ENCODE data around the gene CFAP299.
"Not testable (repeated sequence)": the region's sequence is repeated elsewhere in the genome, so short reads cannot be mapped to it uniquely, and the experiment has no call there.

CFAP299 gene

GRCh38 chr4:80730158-80730557, 394.6 kb downstream of the CFAP299 start:
- Histone ChIP-seq H3K4me1 (ENCODE audit: low read length) (no peaks in the 10 kb centered on the region), H3K27me3 (ENCODE audit: low read depth, low read length) (no peaks in the 10 kb centered on the region), H3K27ac (ENCODE audit: low read length) (no peak overlapping the region), H3K9ac (ENCODE audit: low read length) (no peak overlapping the region), H3K36me3 (replicated peaks; ENCODE audit: low read depth, low read length) (no peaks in the 10 kb centered on the region), H3K4me2 (ENCODE audit: low read length) (no peak overlapping the region), H2AFZ (ENCODE audit: low read depth, low read length) (no peak overlapping the region), H3K4me3 (ENCODE audit: low read length) (no peak overlapping the region), H4K20me1 (ENCODE audit: insufficient read depth, low read length) (no peaks in the 10 kb centered on the region), H3K79me2 (ENCODE audit: low read length) (no peaks in the 10 kb centered on the region), H3K9me3 (ENCODE audit: insufficient read depth, low read length) (no peaks in the 10 kb centered on the region)
- no peak for TF ChIP-seq EZH2phosphoT487 (IDR thresholded peaks at IDR 0.05; ENCODE audit: low read depth)
- TF ChIP-seq CTCF (IDR thresholded peaks at IDR 0.05; ENCODE audit: low read depth, low read length) = no peak

GRCh38 chr4:80731436-80731835, 395.9 kb downstream of the CFAP299 start:
- no peaks in the 10 kb centered on the region for H3K36me3 ChIP-seq (replicated peaks; ENCODE audit: low read depth, low read length)
- no peak overlapping the region for H3K4me3 ChIP-seq (ENCODE audit: low read length)
- no peaks in the 10 kb centered on the region for H3K4me1 ChIP-seq (ENCODE audit: low read length)
- H2AFZ ChIP-seq (ENCODE audit: low read depth, low read length) = no peak overlapping the region
- no peaks in the 10 kb centered on the region for H3K27me3 ChIP-seq (ENCODE audit: low read depth, low read length)
- H3K9ac ChIP-seq (ENCODE audit: low read length) = no peak overlapping the region
- H3K9me3 ChIP-seq (ENCODE audit: insufficient read depth, low read length) = no peaks in the 10 kb centered on the region
- H4K20me1 ChIP-seq (ENCODE audit: insufficient read depth, low read length) = no peaks in the 10 kb centered on the region
- H3K27ac ChIP-seq (ENCODE audit: low read length) = no peak overlapping the region
- TF ChIP-seq CTCF (IDR thresholded peaks at IDR 0.05; ENCODE audit: low read depth, low read length) (no peak), EZH2phosphoT487 (IDR thresholded peaks at IDR 0.05; ENCODE audit: low read depth) (no peak)
- no peaks in the 10 kb centered on the region for H3K79me2 ChIP-seq (ENCODE audit: low read length)
- H3K4me2 ChIP-seq (ENCODE audit: low read length) = no peak overlapping the region

- Histone ChIP-seq H4K20me1 (ENCODE audit: insufficient read depth, low read length) (no peaks in the 10 kb centered on the region), H3K9ac (ENCODE audit: low read length) (no peak overlapping the region), H3K36me3 (replicated peaks; ENCODE audit: low read depth, low read length) (no peaks in the 10 kb centered on the region), H3K79me2 (ENCODE audit: low read length) (no peaks in the 10 kb centered on the region), H3K27me3 (ENCODE audit: low read depth, low read length) (no peaks in the 10 kb centered on the region), H3K27ac (ENCODE audit: low read length) (no peak overlapping the region), H3K4me2 (ENCODE audit: low read length) (no peak overlapping the region), H3K4me1 (ENCODE audit: low read length) (no peaks in the 10 kb centered on the region), H3K9me3 (ENCODE audit: insufficient read depth, low read length) (no peaks in the 10 kb centered on the region), H3K4me3 (ENCODE audit: low read length) (no peak overlapping the region), H2AFZ (ENCODE audit: low read depth, low read length) (no peak overlapping the region)
- no peak for TF ChIP-seq CTCF (IDR thresholded peaks at IDR 0.05; ENCODE audit: low read depth, low read length)
- no peak for TF ChIP-seq EZH2phosphoT487 (IDR thresholded peaks at IDR 0.05; ENCODE audit: low read depth)
Measured at GRCh38 chr4:80732010-80732409, 396.5 kb downstream of the CFAP299 start.

GRCh38 chr4:80740375-80740774, 404.8 kb downstream of the CFAP299 start:
- H3K36me3 ChIP-seq (replicated peaks; ENCODE audit: low read depth, low read length) = no peaks in the 10 kb centered on the region

GRCh38 chr4:80749558-80749957, 414.0 kb downstream of the CFAP299 start:
- H3K9ac ChIP-seq (ENCODE audit: low read length); H3K4me1 ChIP-seq (ENCODE audit: low read length); H2AFZ ChIP-seq (ENCODE audit: low read depth, low read length); H3K27ac ChIP-seq (ENCODE audit: low read length); H3K4me3 ChIP-seq (ENCODE audit: low read length); H3K36me3 ChIP-seq (replicated peaks; ENCODE audit: low read depth, low read length); H4K20me1 ChIP-seq (ENCODE audit: insufficient read depth, low read length); H3K9me3 ChIP-seq (ENCODE audit: insufficient read depth, low read length); H3K4me2 ChIP-seq (ENCODE audit: low read length); H3K27me3 ChIP-seq (ENCODE audit: low read depth, low read length); H3K79me2 ChIP-seq (ENCODE audit: low read length): not testable (repeated sequence)

More at GRCh38 chr4:80740375-80740774, 404.8 kb downstream of the CFAP299 start:
- Histone ChIP-seq H3K9ac (ENCODE audit: low read length) (no peak overlapping the region), H3K27me3 (ENCODE audit: low read depth, low read length) (no peaks in the 10 kb centered on the region), H3K27ac (ENCODE audit: low read length) (no peak overlapping the region), H4K20me1 (ENCODE audit: insufficient read depth, low read length) (no peaks in the 10 kb centered on the region), H3K4me3 (ENCODE audit: low read length) (no peak overlapping the region), H3K4me2 (ENCODE audit: low read length) (no peak overlapping the region), H2AFZ (ENCODE audit: low read depth, low read length) (no peak overlapping the region), H3K4me1 (ENCODE audit: low read length) (no peaks in the 10 kb centered on the region), H3K79me2 (ENCODE audit: low read length) (no peaks in the 10 kb centered on the region), H3K9me3 (ENCODE audit: insufficient read depth, low read length) (no peaks in the 10 kb centered on the region)
- no peak for TF ChIP-seq CTCF (IDR thresholded peaks at IDR 0.05; ENCODE audit: low read depth, low read length)

Measured in OCI-LY3 (cell line).